NCI-H2107 treated with DMSO at 0.1 percent for 48 hours (cell line): Measurements from ENCODE around the gene TMEM240.
"Not testable (repeated sequence)": the region's sequence is repeated elsewhere in the genome, so short reads cannot be mapped to it uniquely, and the experiment has no call there.

ENCODE experiments used
- DNase-seq: peaks from one replicate; lab custom pipeline; 2025; ENCODE audit not compliant: unreplicated experiment; lab: John Stamatoyannopoulos, UW

Gene TMEM240

DNA sequence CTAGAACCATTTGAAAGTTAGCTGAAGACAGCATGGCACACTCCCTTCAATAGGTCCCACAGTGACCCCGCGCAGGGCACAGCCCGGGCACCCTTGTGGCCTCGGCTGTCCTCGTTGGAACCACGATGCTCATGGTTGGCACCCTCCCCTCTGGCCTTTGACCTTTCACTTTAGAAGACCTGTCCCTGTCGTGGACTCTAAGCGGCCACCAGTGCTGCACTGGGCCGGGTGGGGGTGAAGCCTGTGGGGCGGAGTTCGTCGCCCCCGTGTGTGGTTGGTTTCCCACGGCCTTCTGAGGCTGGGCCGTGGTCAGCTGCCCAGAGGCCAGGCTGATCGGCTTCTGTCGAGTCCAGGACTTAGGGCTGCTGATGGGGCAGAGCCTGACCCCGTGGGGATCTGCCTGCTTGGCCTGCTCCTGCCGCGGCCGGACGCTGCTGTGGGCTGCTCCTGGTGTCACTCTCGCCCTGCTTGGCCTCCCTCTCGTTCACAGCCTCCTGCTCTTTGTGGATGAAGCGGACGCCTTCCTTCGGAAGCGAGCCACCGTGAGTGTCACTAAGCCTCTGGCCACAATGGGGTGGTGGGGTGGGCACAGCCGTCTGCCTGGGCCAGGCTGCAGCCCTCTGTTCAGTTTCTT is 15.6 kb downstream of the TMEM240 start:
- DNase-seq = not testable (repeated sequence)

DNA sequence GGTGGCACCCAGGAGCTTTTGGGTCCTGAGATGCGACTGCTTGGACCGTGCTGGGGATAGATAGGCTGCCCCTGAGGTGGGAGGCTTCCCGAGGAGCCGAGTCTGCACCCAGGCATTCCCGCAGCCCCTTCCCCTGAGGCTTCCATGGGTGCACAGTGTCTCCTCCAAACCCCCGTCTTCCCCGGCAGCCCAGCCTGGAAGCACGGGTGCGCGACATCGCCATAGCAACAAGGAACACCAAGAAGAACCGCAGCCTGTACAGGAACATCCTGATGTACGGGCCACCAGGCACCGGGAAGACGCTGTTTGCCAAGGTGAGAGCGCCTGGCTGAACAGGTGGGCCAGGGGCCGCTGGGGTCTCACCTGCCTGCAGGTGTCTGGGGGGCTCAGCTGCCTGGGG is 16.8 kb downstream of the TMEM240 start:
- DNase-seq = not testable (repeated sequence)

DNA sequence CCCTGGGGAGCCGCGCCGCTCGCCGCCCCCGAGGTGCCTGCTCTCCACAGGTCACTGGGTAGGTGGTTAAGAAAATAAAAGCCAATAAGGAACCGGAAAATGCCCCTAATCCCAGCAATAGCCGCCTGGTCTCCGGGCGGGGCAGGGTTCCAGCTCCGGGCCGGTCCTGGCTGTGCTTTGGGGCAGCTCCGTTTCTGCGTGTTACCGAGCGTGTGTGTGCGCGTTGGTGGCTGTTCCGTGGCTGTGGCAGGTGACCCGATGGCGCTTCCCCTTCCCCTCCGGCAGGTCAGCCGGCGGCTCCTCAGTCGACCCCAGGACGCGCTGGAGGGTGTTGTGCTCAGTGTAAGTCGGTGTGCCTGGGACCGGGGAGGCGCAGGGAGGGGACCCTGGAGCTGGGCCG is 17.2 kb downstream of the TMEM240 start:
- DNase-seq = not testable (repeated sequence)

DNA sequence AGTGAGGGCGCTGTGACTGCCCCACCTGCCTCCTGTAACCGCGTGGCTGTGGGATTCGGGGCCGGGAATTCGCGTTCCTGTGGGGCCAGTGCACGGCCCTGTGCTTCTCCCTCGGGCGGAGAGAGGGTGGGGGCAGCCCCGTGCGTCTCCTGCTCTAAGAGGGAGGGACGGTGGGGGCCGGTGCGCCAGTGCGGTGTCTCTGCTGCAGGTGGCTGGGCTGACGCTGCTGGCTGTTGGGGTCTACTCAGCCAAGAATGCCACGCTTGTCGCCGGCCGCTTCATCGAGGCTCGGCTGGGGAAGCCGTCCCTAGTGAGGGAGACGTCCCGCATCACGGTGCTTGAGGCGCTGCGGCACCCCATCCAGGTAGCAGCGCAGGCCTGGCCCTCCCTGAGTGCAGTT is 17.9 kb downstream of the TMEM240 start:
- not testable (repeated sequence) for DNase-seq

DNA sequence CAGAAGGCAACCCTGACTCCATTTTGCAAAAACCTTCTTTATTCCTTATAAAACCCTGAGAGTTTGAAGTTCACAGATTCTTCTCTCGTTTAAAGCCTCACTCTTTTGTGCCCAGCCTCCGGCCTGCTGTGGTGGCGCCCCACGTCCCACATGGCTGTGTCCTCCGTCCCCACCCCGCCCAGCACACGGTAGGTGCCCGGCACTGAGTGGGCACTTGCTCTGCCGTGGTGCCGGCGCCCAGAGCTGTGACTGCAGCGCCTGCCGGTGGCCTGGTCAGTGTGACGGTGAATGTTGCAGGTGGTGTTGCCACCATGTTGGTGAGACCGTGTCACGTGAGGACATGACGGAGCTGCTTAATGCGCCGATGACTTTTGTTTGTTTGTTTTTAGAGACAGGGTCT is 19.1 kb downstream of the TMEM240 start:
- no peak for DNase-seq

DNA sequence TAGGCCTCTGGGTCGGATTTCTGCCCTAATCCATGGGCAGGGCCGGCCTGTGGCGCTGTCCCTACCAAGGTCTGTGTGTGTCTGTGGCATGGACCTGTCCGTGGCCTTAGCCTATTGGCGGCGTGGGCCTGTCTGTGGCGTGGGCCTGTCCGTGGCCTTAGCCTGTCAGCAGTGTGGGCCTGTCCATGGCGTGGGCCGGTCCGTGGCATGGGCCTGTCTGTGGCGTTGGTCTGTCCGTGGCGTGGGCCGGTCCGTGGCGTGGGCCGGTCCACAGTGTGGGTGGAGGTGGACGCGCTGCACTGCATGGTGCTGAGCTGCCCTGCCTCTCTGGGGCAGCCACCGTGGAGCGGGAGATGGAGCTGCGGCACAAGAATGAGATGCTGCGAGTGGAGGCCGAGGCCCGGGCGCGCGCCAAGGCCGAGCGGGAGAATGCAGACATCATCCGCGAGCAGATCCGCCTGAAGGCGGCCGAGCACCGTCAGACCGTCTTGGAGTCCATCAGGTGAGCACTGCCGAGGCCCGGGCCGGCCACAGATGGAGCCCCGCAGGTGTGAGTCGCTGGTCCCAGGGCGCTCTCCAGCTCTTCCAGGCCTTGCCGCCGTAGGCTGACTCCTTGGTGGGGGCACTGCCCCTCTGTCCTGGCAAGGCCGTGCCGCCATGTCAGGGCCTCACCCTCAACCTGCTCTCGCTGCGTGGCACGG is 20.5 kb downstream of the TMEM240 start:
- DNase-seq = not testable (repeated sequence)

DNA sequence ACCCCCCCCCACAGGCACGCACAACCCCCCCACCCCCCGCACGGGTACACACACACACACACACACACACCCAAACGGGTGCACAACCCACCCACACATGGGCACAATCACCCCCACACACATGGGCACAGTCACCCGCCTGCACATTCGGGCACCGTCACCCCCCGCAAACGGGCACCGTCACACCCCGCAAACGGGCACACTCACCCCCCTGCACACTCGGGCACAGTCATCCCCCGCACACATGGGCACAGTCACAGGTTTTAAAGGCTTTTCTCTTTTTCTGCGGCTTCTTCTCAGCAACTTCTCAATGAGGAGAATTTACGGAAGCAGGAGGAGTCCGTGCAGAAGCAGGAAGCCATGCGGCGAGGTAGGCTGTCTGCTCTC is 21.8 kb downstream of the TMEM240 start:
- not testable (repeated sequence) for DNase-seq

DNA sequence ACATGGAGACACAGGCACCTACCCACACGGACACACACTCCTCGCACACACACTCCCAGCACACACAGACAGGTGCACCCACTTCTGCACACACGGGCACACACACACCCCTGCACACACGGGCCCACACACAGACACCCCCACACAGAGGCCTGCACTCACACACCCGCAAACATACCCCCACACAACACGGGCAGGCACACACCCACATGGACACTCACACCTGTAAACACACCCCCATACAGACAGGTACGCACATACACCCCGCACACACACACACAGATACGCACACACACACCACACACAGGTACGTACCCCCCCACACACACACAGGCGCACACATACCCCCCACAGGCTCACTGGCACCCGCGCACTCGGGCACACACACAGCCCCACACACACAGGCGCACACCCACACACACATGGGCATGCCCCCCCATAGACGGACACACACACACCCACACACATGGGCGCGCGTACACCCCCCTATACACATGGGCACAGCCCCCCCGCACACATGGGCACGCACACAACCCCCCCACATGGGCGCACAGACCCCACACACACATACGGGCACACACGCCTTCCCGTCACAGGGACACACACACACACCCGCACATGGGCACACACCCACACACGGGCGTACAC is 22.3 kb downstream of the TMEM240 start:
- DNase-seq = no peak

DNA sequence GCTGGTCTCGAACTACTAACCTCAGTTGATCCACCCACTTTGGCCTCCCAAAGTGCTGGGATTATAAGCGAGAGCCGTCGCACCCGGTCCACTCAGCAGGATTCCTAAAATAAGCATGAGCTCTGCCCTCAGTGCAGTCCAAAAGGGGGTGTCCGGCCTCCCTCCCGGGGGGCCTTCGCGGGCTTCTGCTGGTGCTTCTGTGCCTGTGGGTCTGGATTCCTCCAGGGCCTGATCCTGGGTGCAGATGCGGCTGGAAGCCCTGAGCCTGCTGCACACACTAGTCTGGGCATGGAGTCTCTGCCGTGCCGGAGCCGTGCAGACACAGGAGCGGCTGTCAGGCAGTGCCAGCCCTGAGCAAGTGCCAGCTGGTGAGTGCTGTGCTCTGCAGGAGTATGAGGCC is 23.5 kb downstream of the TMEM240 start:
- not testable (repeated sequence) for DNase-seq

DNA sequence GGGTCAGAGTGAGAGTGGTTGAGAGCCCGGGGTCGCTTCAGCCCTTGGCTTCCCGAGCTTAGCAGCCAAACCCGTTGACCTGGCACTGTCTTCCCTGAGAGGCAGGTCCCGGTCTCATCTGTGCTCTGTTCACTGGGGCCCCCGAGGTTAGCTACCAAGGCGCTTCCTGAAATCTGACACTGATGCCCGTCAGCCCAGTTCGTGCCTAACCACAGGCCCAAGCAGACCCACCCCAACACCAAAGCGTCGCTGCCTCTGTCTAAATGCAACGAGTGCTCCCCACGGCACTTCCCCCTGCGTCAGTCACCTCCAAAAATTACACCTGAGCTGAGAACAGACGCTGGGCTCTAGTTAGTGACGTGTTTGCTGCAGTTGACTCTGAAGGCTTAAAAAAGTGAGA is 26.0 kb downstream of the TMEM240 start:
- not testable (repeated sequence) for DNase-seq

DNA sequence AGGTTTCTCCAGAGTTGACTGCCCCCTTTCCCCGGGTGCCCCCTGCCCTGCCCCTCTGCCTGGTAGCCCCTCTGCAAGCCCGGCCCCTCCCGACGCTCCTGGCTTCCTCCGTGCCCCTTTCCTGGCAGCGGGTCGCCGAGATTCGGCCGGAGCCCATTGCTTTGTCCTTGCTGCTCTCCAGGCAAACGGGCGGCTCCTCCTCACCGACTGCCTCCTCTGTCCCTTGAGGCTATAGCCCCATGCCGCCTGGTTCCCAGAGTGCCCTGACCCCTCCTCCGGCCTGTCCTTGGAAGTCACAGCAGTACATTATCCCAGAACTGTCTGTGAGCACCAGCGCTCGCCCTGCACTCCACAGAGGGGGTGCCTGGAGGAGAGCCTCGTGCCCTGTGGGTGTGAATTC is 26.7 kb downstream of the TMEM240 start:
- not testable (repeated sequence) for DNase-seq

DNA sequence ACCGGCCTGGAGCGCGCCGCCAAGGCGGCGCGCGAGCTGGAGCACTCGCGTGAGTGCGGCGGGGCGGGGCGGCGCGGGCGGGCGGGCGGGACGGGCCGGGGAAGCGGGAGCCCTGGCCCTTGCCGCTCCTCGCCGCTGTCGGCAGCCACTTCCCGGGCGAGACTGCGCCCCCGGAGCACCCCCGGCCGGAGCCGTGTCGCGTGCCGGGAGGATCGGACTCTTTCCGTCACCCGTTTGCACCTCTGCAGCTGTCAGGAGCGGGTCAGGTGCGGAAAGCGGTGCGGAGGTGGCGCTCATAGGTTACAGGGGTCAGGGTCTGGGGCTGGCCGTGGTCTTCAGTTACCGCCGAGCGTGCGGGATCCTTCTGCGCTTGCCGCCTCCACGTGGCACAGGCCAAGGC is 28.0 kb downstream of the TMEM240 start:
- not testable (repeated sequence) for DNase-seq

DNA sequence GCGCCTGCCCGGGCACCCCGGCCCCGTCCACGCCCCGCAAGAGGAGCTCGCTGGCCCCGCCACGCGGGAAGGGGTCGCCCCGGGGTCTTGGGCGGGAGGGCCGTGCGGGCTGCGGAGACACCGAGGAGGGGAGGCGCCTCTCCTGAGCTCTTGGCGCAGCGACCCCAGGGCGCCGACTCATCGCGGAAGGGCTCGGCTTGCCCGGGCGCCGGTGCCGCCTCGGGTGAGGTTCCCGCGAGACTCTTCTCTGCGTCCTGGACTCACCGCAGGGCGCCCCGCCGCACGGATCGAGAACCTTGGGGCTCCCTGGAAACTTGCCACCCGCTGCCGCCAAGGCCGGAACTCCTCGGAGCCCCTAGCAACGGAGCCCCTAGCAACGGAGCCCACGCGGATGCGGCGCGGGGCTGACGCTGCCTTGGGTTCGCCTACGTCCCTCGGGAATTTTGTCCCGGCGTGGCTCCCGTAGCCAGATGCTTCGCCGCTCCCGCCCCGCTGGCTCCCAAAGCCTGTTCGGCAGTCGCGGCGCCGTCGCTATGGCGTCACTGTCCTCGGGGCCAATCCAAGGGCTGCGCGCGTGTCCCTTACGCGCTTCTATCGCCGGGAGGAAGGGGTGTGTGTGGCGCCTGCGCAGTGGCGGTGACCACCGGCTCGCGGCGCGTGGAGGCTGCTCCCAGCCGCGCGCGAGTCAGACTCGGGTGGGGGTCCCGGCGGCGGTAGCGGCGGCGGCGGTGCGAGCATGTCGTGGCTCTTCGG is 28.7 kb downstream of the TMEM240 start, which contains the start of gene ATAD3A:
ATAD3A (plus strand) TSS at position 630 of the 753 bp plus-strand sequence; CDS start at position 737, 107 bp downstream.
- DNase-seq = peak; percentile 22

DNA sequence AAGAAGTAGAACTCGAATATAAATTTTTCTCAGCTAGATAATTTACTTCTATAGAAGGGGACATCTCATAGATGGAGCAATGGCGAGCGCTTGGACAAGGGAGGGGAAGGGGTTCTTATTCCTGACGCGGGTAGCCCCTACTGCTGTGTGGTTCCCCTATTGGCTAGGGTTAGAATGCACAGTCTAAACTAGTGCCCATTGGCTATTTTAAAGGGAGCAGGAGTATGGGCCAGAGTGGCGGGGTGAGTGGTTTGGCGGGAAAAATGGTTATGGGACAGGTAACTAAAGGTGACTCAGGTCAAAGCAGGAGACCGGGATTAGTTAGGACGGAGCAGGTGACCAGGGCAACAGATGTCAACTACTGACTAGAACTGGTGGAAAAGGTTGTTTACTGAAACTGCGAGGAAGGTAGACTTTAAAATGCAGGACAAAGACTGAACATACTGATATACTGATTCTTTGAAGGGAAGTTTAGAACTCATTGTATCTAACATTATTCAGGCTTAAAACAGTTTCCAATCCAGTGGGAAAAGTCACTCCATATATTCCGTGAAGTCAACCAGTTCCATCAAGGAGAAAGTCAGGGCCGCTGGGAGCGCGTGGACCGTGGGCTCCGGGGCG is 29.4 kb downstream of the TMEM240 start:
- DNase-seq = no peak

DNA sequence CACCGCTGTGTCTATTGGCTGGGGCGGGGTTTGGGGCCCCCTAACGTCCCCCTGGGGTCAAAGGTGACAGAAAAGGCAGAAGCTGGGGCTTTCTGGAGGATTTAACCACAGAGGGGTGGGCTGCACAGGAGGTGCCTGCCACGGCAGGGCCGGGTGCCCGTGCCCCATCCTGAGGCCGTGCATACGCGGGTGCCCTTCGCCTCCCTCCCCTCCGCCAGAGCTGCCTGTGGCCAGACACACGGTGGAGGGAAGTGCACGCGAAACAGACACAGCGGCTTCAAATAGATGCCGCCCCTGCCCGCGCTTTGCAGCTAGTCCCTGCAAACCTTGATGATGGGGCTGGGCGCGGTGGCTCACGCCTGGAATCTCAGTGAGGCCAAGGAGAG is 31.0 kb downstream of the TMEM240 start:
- DNase-seq = not testable (repeated sequence)

DNA sequence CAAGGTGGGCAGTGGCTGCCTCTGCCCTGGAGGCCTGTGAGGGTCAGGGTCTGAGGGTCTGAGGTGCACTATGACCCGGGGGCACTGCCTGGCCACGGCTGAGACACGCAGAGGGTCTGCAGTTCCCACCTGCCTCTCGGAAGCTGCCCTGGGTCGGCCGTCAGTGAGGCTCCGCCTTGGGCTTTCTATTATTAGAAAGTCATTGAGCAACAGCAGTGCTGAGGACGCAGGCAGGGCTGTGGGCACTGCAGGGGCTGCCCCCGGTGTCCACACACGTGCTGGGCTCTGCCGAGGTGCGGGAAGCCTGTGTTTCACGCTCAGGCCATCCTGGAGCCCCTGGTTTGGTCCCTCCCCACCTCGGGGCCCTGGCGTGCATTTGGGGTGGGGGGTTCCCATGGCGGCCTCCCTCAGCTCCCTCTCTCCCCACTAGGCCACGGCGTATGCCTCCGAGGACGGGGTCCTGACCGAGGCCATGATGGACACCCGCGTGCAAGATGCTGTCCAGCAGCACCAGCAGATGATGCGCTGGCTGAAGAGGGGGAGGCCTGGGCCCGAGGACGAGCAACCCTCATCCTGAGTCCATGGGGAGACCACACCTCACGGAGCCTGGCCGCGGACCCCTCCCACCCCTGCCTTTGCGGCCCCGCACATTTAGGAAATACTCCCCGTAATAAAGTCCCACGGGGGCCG is 31.5 kb downstream of the TMEM240 start:
- DNase-seq = not testable (repeated sequence)

DNA sequence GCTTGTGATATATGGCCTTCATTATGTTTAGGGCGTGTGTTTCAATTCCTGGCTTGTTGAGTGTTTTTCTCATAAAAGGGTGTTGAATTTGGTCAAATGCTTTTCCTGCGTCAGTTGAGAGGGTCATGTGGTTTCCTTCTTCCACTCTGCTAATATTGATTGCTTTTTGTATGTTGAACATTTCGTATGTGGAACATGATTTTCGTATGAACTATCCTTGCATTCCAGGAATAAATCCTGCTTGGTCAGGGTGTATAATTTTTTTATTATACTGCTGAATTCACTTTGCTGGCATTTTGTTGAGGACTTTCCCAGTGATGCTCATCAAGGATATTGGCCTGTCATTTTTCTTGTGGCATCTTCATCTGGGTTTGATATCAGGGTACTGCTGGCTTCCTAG is 33.1 kb downstream of the TMEM240 start:
- DNase-seq = no peak

DNA sequence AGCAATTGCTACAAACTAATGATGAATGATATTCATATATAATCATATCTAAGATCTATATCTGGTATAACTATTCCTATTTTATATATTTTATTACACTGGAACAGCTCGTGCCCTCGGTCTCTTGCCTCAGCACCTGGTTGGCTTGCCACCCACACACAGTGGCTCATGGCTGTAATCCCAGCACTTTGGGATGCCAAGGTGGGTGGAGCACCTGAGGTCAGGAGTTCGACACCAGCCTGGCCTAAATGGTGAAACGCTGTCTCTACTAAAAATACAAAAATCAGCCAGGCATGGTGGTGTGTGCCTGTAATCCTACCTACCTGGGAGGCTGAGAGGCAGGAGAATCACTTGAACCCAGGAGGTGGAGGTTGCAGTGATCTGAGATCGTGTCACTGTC is 34.6 kb downstream of the TMEM240 start:
- DNase-seq = not testable (repeated sequence)

DNA sequence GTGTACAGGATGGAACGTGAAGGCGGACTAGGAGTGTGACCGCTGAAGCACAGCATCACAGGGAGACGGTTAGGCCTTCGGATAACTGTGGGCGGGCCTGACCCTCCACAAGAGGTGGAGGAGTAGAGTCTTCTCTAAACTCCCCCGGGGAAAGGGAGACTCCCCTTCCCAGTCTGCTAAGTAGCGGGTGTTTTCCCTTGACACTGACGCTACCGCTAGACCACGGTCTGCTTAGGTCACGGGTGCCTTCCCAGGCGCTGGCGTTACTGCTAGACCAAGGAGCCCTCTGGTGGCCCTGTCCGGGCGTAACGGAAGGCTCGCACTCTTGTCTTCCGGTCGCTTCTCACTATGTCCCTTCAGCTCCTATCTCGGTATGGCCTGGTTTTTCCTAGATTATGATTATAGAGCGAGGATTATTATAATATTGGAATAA is 35.0 kb downstream of the TMEM240 start:
- DNase-seq = not testable (repeated sequence)

DNA sequence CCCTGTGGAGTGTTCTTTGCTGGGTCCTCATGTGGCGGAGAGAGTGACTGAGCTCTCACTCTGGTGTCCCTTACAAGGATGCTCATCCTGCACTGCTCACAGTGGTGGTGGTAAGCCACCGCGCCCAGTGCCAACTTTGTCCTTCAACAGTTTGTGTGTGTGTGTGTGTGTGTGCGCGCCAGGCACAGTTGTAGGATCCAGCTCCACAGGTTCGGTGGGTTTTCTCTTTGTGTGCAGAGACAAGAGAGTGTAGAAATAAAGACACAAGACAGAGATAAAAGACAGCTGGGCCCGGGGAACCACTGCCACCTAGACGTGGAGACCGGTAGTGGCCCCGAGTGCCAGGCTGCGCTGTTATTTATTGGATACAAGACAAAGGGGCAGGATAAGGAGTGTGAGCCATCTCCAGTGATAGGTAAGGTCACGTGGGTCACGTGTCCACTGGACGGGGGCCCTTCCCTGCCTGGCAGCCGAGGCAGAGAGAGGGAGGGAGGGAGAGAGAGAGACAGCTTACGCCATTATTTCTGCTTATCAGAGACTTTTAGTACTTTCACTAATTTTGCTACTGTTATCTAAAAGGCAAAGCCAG is 35.6 kb downstream of the TMEM240 start:
- DNase-seq = peak; percentile 1
